COLO829 (cell line): ENCODE measurements around the gene MPV17.
"Not testable (repeated sequence)": the region's sequence is repeated elsewhere in the genome, so short reads cannot be mapped to it uniquely, and the experiment has no call there.

ENCODE experiments used
- DNase-seq: peaks from one replicate; pipeline ENCODE4 v3.0.0; 2012; ENCODE audit warnings: low spot score

Gene MPV17

DNA sequence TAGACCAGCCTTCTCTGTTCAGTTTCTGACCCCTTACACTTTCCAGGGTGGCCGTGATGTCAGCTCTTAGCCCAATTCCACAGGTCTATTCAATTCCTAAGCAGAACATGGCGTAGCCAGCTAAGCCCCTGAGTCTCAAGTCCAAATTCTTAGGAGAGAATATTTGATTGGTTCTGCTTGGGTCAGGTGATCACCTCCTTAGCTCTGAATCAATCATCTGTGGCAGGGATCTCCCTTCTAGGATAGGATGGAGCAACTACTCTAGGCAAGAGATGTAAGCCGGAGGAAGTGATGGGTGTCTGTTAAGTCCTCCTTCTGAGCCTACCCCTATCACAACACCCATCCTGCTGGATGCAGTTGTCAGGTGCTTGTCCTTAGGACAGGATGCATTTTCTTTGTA, 25.7 kb downstream of the MPV17 start:
- DNase-seq = no peak

DNA sequence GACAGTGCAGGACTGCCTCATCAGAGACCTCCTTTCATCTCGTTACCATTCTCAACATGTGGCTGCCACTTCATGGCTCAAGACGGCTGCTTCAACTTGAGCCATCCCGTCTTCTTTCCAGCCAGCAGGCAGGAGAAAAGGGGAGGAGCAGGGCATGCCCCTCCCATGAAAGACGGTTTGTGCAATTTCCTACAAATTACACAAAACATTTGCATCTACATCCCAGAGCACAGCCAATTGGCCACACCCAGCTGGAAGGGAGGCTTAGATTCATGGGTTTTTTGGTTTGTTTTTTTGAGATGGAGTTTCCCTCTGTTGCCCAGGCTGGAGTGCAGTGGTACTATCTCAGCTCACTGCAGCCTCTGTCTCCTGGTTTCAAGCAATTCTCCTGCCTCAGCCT, 26.4 kb downstream of the MPV17 start:
- no peak for DNase-seq

GRCh38 chr2:27294928-27295327, 28.0 kb downstream of the MPV17 start:
- DNase-seq = no peak

DNA sequence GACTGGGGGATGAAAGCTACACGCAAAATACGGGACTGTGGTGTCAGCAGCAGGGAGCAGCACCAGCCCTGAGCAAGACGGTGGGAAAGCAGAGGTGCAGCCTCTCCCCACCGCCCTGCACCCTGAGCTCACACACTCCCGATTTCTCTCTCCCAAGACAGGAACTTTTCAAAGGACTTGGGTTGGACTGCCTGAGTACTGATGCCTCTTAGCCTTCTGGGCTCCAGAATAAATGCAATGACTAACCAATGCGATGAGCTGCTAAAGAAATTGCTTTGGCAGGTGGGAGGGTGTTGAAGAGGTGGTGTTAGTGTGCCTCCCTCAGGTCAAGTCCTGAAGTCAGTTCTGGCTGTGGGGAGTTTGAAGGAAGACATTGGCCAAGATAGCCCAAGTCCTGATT, 31.0 kb downstream of the MPV17 start:
- DNase-seq = no peak

DNA sequence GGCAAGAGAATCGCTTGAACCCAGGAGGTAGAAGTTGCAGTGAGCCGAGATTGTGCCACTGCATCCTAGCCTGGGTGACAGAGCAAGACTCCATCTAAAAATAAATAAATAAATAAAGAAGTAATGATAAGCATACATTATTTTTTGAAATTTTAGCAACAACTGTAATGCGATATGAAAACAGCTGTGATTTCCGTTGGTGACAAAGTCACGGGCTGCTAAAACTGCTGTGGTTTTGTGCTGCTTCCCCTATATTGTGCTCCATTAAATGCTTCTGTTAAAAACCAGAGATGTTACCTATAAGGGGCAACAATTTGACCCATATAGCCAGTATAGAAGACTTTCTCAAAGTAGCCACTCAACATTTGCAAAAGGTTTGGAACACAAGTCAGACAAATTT, 32.3 kb downstream of the MPV17 start:
- DNase-seq = no peak

DNA sequence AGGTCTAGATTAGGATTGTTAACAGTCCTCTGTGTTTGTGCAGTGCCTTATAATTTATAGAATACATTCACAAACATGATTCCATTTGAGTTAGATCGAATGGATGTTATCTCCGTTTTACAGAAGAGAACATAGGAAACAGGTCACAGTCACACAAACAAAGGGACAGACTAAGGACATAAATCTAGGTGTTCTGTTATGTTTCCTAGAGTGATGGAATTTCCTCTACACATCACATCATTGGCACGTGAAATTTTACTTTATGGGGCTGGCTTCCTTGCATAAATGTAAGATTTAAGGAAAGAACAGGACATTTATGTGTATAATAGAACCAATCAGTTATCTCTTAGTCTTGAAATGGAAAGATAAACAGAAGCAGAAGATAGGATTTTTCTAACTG, 34.3 kb downstream of the MPV17 start:
- DNase-seq = no peak

DNA sequence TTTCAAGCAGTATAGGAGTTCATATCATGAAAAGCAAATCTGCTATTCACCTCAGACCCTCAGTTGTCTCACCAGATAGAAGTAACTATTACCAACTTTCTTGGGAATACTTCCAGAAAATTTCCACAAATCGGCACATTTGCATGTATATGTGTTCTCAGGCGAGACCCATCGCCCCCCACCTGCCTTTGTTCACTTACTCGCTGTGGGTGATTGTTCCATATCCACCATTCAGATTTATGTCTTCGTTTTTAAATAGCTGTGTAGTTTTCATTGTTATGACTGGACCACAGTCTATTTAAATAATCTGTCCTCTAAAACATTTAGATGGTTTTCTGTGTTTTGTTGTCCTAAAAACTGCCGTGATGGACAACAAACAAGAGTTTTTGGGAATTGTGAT, 37.4 kb downstream of the MPV17 start:
- no peak for DNase-seq

DNA sequence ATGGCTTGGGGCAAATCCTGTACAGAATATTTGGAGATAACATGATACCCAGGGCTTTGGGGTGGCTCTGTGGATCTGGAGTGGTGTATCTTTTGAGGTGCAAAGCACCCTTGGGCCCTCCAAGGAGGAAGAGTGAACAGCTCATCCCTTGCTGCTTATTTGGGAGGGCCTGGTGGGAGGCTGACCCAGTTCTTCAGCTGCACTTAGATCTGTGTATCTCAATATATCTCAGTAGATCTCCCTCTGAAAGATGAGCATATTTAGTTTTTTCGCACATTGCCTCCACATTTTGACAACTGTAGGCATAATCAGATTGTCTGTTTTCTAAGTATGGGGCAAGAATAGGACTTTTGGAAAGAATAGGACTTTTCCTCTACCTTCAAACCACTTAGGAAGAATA, 37.9 kb downstream of the MPV17 start:
- DNase-seq = no peak

- no peak for DNase-seq
Measured at GRCh38 chr2:27282892-27283291, 40.0 kb downstream of the MPV17 start.

DNA sequence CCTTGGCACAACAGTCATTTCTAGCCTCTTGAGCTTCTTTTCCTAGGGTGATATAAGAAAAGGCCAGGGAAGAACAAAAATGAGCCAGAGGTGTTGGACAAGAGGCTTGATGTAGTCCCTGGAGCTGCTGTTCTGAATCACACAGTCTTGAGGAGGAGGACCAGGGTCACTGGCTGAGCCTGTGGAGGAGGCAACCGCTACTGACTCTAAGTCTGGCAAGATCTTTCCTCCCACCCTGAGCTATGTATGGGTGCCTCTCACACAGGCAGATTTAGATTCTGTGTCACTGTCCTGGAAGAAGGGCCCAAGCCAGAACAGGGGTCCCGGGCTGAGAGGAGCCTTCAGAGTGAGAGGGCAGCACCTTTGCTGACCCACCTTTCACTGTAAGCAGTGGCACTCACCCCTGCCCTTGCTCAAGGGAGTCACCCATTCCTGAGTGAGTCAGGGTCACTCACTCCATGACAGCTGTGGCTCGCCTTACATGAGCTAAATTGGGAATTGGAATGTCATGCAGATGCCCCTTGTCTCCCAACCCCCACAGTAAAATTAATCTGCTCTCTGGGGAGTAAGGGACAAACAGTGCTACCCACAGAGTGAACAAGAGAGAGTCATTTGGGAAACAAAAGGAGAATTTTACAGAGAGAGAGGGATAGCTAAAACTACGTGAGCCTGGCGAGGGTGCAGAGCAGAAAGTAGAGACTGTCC, 40.9 kb downstream of the MPV17 start, which contains the start of gene TRIM54:
Gene TRIM54 (plus strand): TSS at position 575 of the 705 bp plus-strand sequence. CDS start 303 bp downstream, outside the sequence.
- no peak for DNase-seq

DNA sequence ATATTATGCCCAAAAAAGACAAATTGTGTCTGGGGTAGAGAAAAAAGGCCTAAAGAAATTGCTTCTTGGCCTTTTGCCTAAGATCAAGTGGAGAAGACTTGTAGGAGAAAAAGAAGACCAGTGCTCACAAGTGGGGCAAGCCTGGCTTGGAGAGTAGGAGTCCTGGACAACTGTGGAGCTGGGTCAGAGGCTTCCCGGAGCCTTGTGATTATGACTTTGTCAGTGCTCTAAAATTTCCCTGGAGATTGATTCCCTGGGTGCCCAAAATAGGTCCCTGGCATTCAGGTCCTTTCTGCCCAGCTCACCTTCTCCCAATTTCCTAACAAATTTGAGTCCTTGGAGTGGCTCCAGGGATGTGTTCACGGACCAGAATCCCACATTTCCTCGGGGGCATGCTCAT, 41.5 kb downstream of the MPV17 start:
- DNase-seq = no peak

- no peak for DNase-seq
Measured at GRCh38 chr2:27280826-27281225, 42.1 kb downstream of the MPV17 start.

DNA sequence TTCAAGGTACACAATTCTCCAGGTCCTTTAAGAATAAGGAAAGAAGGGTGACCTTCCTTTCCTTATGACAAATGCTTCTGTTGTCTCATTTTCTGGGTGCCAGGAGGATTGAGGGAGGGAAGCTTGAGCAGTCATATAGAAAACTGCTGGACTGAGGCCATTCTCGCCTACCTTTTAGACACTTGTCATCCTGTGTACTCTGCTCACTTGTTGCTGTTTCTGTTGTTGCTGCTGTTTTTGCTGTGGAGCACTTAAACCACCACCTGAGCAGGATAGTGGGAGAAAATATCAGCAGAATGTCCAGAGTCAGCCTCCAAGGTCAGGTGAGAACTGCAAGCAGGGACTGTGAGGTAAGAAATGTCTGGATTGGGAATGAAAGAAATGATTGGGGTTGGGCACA, 44.9 kb downstream of the MPV17 start:
- DNase-seq = no peak

GRCh38 chr2:27275211-27276150, 47.4 kb downstream of the MPV17 start, which contains the start of gene DNAJC5G:
TSS of gene DNAJC5G (plus strand) at chr2:27275433. CDS start at chr2:27276729, 1,296 bp downstream.
- DNase-seq = no peak

DNA sequence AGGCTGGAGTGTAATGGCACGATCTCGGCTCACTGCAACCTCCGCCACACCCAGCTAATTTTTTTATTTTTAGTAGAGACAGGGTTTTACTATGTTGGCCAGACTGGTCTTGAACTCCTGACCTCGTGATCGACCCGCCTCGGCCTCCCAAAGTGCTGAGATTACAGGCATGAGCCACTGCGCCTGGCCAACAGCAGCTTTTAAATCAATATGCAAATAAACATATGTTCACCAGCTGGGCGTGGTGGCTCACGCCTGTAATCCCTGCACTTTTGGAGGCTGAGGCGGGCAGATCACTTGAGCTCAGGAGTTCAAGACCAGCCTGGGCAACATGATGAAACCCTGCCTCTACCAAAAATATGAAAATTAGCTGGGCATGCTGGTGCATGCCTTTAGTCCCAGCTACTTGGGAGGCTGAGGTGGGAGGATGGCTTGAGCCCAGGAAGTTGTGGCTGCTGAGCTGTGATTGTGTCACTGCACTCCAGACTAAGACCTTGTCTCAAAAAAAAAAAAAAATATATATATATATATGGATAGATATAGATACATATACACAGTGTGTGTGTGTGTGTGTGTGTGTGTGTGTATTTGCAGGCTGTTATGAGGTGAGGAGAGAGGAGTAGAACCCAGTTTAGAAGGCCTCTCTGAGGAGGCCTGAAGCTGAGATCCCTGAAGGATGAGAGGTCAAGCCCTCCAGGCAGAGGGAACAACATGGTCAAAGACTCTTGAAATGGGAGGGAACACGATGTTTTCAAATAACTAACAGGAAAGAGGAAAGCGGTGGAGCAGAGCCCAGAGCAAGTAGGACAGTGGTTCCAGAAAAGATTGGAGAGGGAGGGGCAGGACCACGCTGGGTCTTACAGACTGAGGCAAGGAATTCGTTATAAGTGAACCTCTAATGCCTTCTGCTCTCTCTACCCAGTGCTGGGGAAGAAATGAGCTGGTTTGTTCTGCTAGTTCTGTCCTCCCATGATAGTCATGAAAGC, 50.1 kb downstream of the MPV17 start:
- not testable (repeated sequence) for DNase-seq

- no peak for DNase-seq
Measured at GRCh38 chr2:27271631-27272340, 51.1 kb downstream of the MPV17 start.

GRCh38 chr2:27270670-27271069, 52.2 kb downstream of the MPV17 start:
- no peak for DNase-seq

DNA sequence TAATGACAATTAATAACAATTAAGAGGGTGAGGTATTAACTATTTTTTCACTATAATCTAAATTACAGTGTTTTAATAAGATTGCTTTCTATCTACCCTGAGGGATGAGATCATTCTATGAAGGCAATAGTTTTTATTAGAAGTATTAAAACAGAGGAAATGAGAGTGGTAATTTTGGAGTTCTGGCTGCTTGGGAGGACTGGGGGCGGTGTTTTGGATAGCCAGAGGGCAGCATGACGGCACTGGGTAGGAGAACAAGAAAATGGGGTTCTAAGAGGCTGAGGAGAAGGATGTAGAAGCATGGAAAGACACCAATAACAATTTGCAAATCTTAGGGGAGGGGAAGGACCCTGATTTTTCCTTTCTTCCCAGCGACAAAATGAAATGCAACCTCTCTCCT, 52.8 kb downstream of the MPV17 start:
- DNase-seq = no peak

GRCh38 chr2:27268296-27268695, 54.6 kb downstream of the MPV17 start:
- DNase-seq = not testable (repeated sequence)

GRCh38 chr2:27265536-27265870, 57.4 kb downstream of the MPV17 start:
- DNase-seq = no peak
